Gastroesophageal sphincter (tissue), 4 donors: ENCODE results near the gene CNTNAP5. TPM values are rescaled to one million over a fixed set of nuclear protein-coding genes. Genes with fewer than 3 reads are reported as not detected.
"Not testable (repeated sequence)": the region's sequence is repeated elsewhere in the genome, so short reads cannot be mapped to it uniquely, and the experiment has no call there.

Experiments used
- ATAC-seq: fragments of 150-250 bp; one replicate; pipeline ENCODE4 v1.9.1; 2016; ENCODE audit warnings: mild to moderate bottlenecking, moderate library complexity
- H3K27ac ChIP-seq, 4 donors: fragments of 200-600 bp; sonication (generic) in 3 of 4; 1 replicate in 3 of 4; 2 replicates in 1 of 4; pipeline ENCODE4 v1.5.1; 2016 to 2019
- H3K27me3 ChIP-seq: fragments of 200-600 bp; sonication (generic); one replicate; pipeline ENCODE4 v1.5.1; 2019
- H3K36me3 ChIP-seq, 2 donors: fragments of 200-600 bp; sonication (generic); one replicate each; pipeline ENCODE4 v1.5.1; 2019; ENCODE audit warnings: control low read depth in 1 of 2
- H3K4me1 ChIP-seq, 3 donors: fragments of 200-600 bp; sonication (generic); 1 replicate in 2 of 3; 2 replicates in 1 of 3; pipeline ENCODE4 v1.5.1; 2016 to 2019; ENCODE audit warnings: control low read depth in 2 of 3
- H3K4me3 ChIP-seq, 2 donors: fragments of 200-600 bp; sonication (generic); one replicate each; pipeline ENCODE4 v1.5.1; 2019; ENCODE audit warnings: mild to moderate bottlenecking in 1 of 2, moderate library complexity in 1 of 2
- H3K9me3 ChIP-seq, 3 donors: fragments of 200-600 bp; sonication (generic); one replicate each; pipeline ENCODE4 v1.5.1; 2017 to 2019; ENCODE audit warnings: control low read depth in 2 of 3
- CTCF ChIP-seq, 4 experiments: fragments of 200-600 bp in 2 of 4; fragments of 450-650 bp in 2 of 4; sonication (generic) in 1 of 4; IDR thresholded peaks; one replicate each; pipeline ENCODE4 v1.5.1; 2017 to 2019; ENCODE audit warnings: antibody characterized with exemption in 4 of 4, mild to moderate bottlenecking in 2 of 4, moderate library complexity in 2 of 4
- EP300 ChIP-seq: sonication (generic); formaldehyde crosslinking; IDR thresholded peaks from one replicate; pipeline ENCODE4 v1.6.1; 2017; ENCODE audit warnings: antibody characterized with exemption, mild to moderate bottlenecking
- POLR2A ChIP-seq, 2 donors: fragments of 450-650 bp; IDR thresholded peaks; one replicate each; pipeline ENCODE4 v1.6.1; 2017; ENCODE audit warnings: antibody characterized with exemption in 2 of 2, mild to moderate bottlenecking in 2 of 2, moderate library complexity in 1 of 2
- POLR2AphosphoS5 ChIP-seq: sonication (generic); formaldehyde crosslinking; IDR thresholded peaks from one replicate; pipeline ENCODE4 v1.6.1; 2017; ENCODE audit warnings: antibody characterized with exemption
- WGBS, 2 donors: methylation state at CpG; one replicate each; pipeline ENCODE4 v1.1.5; 2018; ENCODE audit warnings: low coverage in 1 of 2; 5-methylcytosine and 5-hydroxymethylcytosine counted together
- total RNA-seq, 4 donors: library from RNA; depleted of rRNA; stranded (reverse); fragments of >200 nt; gene quantifications; one replicate each; pipeline ENCODE4 v1.1.0, GENCODE V29; 2016

CNTNAP5 gene
- total RNA-seq, 4 donors from 2014 or later: 3.2 TPM; not detected in 3

GRCh38 chr2:124353656-124354055 is 328.6 kb downstream of the CNTNAP5 start:
- Histone ChIP-seq H3K9me3 (no peaks in the 10 kb centered on the region), H3K27me3 (no peaks in the 10 kb centered on the region), H3K36me3 (no peaks in the 10 kb centered on the region), H3K4me1 (no peaks in the 10 kb centered on the region), H3K27ac (no peak overlapping the region), H3K4me3 (no peak overlapping the region)
- TF ChIP-seq CTCF (IDR thresholded peaks at IDR 0.05) (no peak), POLR2AphosphoS5 (no peak), EP300 (no peak), POLR2A (IDR thresholded peaks at IDR 0.05) (no peak)
- ATAC-seq: no peak

GRCh38 chr2:124354466-124354865 is 329.4 kb downstream of the CNTNAP5 start:
- Histone ChIP-seq H3K4me3 (no peak overlapping the region), H3K27me3 (no peaks in the 10 kb centered on the region), H3K27ac (no peak overlapping the region), H3K36me3 (no peaks in the 10 kb centered on the region), H3K9me3 (no peaks in the 10 kb centered on the region), H3K4me1 (no peaks in the 10 kb centered on the region)
- TF ChIP-seq CTCF (IDR thresholded peaks at IDR 0.05): no peak
- TF ChIP-seq POLR2AphosphoS5: no peak
- no peak for TF ChIP-seq POLR2A (IDR thresholded peaks at IDR 0.05)
- TF ChIP-seq EP300: no peak
- ATAC-seq: no peak
- 69 to 87% methylated on average over 3 of the region's 3 CpGs for WGBS, 2 donors

- H3K27me3 ChIP-seq, H3K27ac ChIP-seq, H3K9me3 ChIP-seq, H3K36me3 ChIP-seq, H3K4me1 ChIP-seq, H3K4me3 ChIP-seq, ATAC-seq: not testable (repeated sequence)
- WGBS, 2 donors: 93 to 100% methylated on average over 5 to 12 of the region's 28 CpGs
These were observed 336.9 kb downstream of the CNTNAP5 start for GRCh38 chr2:124361966-124362365.

GRCh38 chr2:124369181-124369580 is 344.1 kb downstream of the CNTNAP5 start:
- WGBS, 2 donors: 88 to 94% methylated on average over 4 of the region's 4 CpGs
- no peaks in the 10 kb centered on the region for H3K27me3 ChIP-seq
- TF ChIP-seq EP300 (no peak), POLR2A (IDR thresholded peaks at IDR 0.05) (no peak), POLR2AphosphoS5 (no peak), CTCF (IDR thresholded peaks at IDR 0.05) (no peak)
- H3K9me3 ChIP-seq: no peaks in the 10 kb centered on the region
- no peak overlapping the region for H3K4me3 ChIP-seq
- no peaks in the 10 kb centered on the region for H3K4me1 ChIP-seq
- no peaks in the 10 kb centered on the region for H3K36me3 ChIP-seq
- no peak overlapping the region for H3K27ac ChIP-seq
- no peak for ATAC-seq

GRCh38 chr2:124380221-124380749 is 355.2 kb downstream of the CNTNAP5 start:
- H3K4me3 ChIP-seq: no peak overlapping the region
- TF ChIP-seq POLR2AphosphoS5: no peak
- WGBS, 2 donors: 78 to 84% methylated on average over 3 of the region's 3 CpGs
- no peak overlapping the region for H3K27ac ChIP-seq
- ATAC-seq: no peak
- H3K27me3 ChIP-seq: no peaks in the 10 kb centered on the region
- peaks cover 0 to 7% (median 0%) of the 10 kb centered on the region in 3 donors for H3K9me3 ChIP-seq
- H3K36me3 ChIP-seq: no peaks in the 10 kb centered on the region
- no peaks in the 10 kb centered on the region for H3K4me1 ChIP-seq

- TF ChIP-seq POLR2A (IDR thresholded peaks at IDR 0.05): no peak
- TF ChIP-seq POLR2AphosphoS5: no peak
- TF ChIP-seq CTCF (IDR thresholded peaks at IDR 0.05): no peak
- no peak for TF ChIP-seq EP300
- H3K4me1 ChIP-seq: no peaks in the 10 kb centered on the region
- no peaks in the 10 kb centered on the region for H3K36me3 ChIP-seq
- H3K9me3 ChIP-seq: peaks cover 0 to 7% (median 0%) of the 10 kb centered on the region in 3 donors
- no peaks in the 10 kb centered on the region for H3K27me3 ChIP-seq
- no peak overlapping the region for H3K4me3 ChIP-seq
- ATAC-seq: no peak
- WGBS, 2 donors: 92 to 100% methylated on average over 1 of the region's 1 CpG
- H3K27ac ChIP-seq: no peak overlapping the region
These were observed 357.1 kb downstream of the CNTNAP5 start for GRCh38 chr2:124382067-124382618.
